NCI-H1105 (cell line): ENCODE data around the gene DNTT.

Experiments used
- DNase-seq: peaks from one replicate; lab custom pipeline; 2025; lab: John Stamatoyannopoulos, UW

The DNTT gene

GRCh38 chr10:96377816-96378294 is 73.6 kb downstream of the DNTT start:
- DNase-seq: no peak

GRCh38 chr10:96378741-96379140 is 74.5 kb downstream of the DNTT start:
- no peak for DNase-seq

GRCh38 chr10:96379758-96380157 is 75.5 kb downstream of the DNTT start:
- no peak for DNase-seq

GRCh38 chr10:96380821-96381220 is 76.6 kb downstream of the DNTT start:
- DNase-seq: no peak

DNA sequence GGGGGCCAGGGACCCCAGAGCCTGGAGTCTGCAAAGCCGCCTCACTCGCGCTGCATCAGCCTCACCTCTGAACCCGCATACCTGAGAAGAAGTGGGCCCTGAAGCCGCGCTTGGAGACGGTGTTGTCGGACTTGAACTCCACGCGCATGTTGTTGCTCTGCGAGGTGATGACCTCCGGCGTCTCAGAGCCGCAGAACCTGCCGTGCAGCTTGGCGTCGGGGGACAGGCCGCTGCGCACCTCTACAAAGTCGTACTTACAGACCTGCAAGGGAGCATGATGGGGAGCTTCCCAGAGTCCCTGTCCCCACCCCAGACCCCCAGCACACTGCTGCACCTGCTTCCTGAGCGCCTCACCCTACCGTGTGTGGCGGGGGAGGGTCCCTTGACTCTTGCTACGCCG is 80.3 kb downstream of the DNTT start:
- DNase-seq: no peak

DNA sequence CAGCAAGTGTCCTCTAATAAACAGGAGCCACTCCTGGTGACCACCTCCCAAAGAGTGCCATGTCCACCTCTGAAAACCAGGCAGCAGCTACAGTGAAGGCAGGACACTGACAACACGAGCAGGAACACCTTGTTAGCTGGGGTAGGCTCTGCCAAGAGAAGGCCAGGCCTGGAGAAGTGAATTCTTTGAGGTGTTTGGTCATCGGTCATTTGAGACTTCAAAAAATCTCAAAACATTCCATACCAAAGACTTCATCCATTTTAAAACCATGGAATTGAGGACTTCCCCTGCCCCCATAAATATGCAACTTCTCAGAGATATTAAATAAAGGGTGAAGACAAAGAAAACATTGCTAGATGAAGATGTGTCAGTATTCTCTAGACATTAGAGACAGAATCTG is 82.9 kb downstream of the DNTT start:
- DNase-seq: no peak

DNA sequence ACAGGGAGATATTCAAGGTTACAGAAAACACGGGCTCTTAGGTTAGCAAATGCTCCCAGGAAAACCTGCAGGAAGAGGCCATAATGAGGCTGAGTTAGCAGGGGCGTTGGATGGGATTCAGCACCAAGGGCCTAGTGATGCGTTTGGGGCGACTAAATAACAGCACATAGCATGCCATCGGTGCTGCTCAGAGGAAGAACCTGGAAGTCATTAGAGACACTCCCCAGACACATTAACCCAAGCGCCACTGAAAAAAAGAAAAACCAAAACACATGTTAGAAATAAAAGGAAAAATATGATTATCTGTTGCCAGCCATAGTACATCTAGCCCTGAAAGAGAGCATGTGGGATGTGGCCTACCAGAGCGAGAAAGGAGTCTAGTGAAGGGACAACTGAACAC is 83.4 kb downstream of the DNTT start:
- DNase-seq: no peak
